B cell (primary cell): ENCODE results near the gene MOB3B.

Experiments
- CTCF ChIP-seq: fragments of 200-600 bp; IDR thresholded peaks from one replicate; pipeline ENCODE4 v1.8.0; 2022; ENCODE audit warnings: antibody characterized with exemption, mild to moderate bottlenecking
- EZH2 ChIP-seq: IDR thresholded peaks from 2 replicates; pipeline ENCODE4 v1.6.1; 2012; ENCODE audit warnings: borderline replicate concordance, low read depth, mild to moderate bottlenecking, moderate library complexity, low read length; ENCODE audit not compliant: insufficient read depth, poor library complexity, severe bottlenecking

GRCh38 chr9:27353474-27354229 is 176.0 kb downstream of the MOB3B start:
- peak; percentile 16 for TF ChIP-seq CTCF
- no peak for TF ChIP-seq EZH2
